Measurements from ENCODE around the gene FALEC.

GRCh38 chr1:150582371-150582770, 66.8 kb downstream of the FALEC start:
- TF ChIP-seq POLR2A (IDR thresholded peaks at IDR 0.05) (no peak), CTCF (IDR thresholded peaks at IDR 0.05) (no peak)

Measured in heart left ventricle (tissue), 13 donors.